Measurements from ENCODE around the gene MYH11.

GRCh38 chr16:15799851-15800495, 56.9 kb downstream of the MYH11 start:
- TF ChIP-seq CTCF (IDR thresholded peaks at IDR 0.05; ENCODE audit: low read depth, low read length) = no peak
- no peak for TF ChIP-seq EZH2phosphoT487 (IDR thresholded peaks at IDR 0.05; ENCODE audit: low read depth)
